PC-3 (cell line): ENCODE data around the gene CHAT. TPM values are rescaled to one million over a fixed set of nuclear protein-coding genes. Genes with fewer than 3 reads are reported as not detected.

ENCODE experiments used
- ATAC-seq: fragments of 200-7000 bp; cut with Tn5 transposase; 2 replicates; pipeline ENCODE4 v1.9.1; 2020; ENCODE audit warnings: mild to moderate bottlenecking, moderate library complexity
- BruUV-seq: library from RNA; stranded (reverse); fragments of 400-500 nt; replicated peaks from 2 replicates; lab custom pipeline; 2021; lab: Mats Ljungman, UMichigan
- CTCF ChIA-PET: fragments of 300-600 bp; sonication (Branson Sonifier 250); formaldehyde crosslinking; loops from one replicate; lab custom pipeline; 2022; ENCODE audit warnings: antibody characterized with exemption; lab: Charles Lee
- POLR2A ChIA-PET: fragments of 300-600 bp; sonication (Branson Sonifier 250); formaldehyde crosslinking; loops from one replicate; lab custom pipeline; 2022; ENCODE audit warnings: antibody characterized with exemption; ENCODE audit not compliant: unreplicated experiment; lab: Charles Lee
- DNase-seq: peaks from one replicate; pipeline ENCODE4 v3.0.0-alpha.2; 2015
- H2AFZ ChIP-seq: fragments of 300-600 bp; sonication (generic); 2 replicates; pipeline ENCODE4 v1.6.0; 2016; ENCODE audit warnings: antibody characterized with exemption, low read length
- H3F3A ChIP-seq: fragments of 300-600 bp; sonication (generic); one replicate; pipeline ENCODE4 v1.6.0; 2017; ENCODE audit warnings: antibody characterized with exemption, low read length, control low read depth, mild to moderate bottlenecking; ENCODE audit not compliant: unreplicated experiment
- H3K27ac ChIP-seq: fragments of 300-600 bp; sonication (generic); 2 replicates; pipeline ENCODE4 v1.5.1; 2016; ENCODE audit warnings: mild to moderate bottlenecking, low read length
- H3K27me3 ChIP-seq: fragments of 300-600 bp; sonication (generic); 2 replicates; pipeline ENCODE4 v1.6.1; 2016; ENCODE audit warnings: low read length, mixed read lengths
- H3K36me3 ChIP-seq: fragments of 300-600 bp; sonication (generic); 2 replicates; pipeline ENCODE4 v1.6.1; 2016; ENCODE audit warnings: low read depth, mixed run types, low read length, mixed read lengths
- H3K4me1 ChIP-seq: fragments of 300-600 bp; sonication (generic); 2 replicates; pipeline ENCODE4 v1.5.1; 2016; ENCODE audit warnings: low read length; ENCODE audit not compliant: insufficient read depth
- H3K4me2 ChIP-seq: fragments of 300-600 bp; sonication (generic); 2 replicates; pipeline ENCODE4 v1.6.0; 2016; ENCODE audit warnings: low read length
- H3K4me3 ChIP-seq: fragments of 300-600 bp; sonication (generic); 2 replicates; pipeline ENCODE4 v1.5.1; 2016; ENCODE audit warnings: mild to moderate bottlenecking, low read length, mixed read lengths
- H3K79me2 ChIP-seq: fragments of 300-600 bp; sonication (generic); 2 replicates; pipeline ENCODE4 v1.6.1; 2017; ENCODE audit warnings: low read length, mixed read lengths
- H3K9ac ChIP-seq: fragments of 300-600 bp; sonication (generic); 2 replicates; pipeline ENCODE4 v1.6.0; 2016; ENCODE audit warnings: mild to moderate bottlenecking, low read length
- H3K9me2 ChIP-seq: fragments of 300-600 bp; sonication (generic); replicated peaks from 2 replicates; pipeline ENCODE4 v1.6.1; 2016; ENCODE audit warnings: mixed run types, low read length, mixed read lengths
- H3K9me3 ChIP-seq: fragments of 300-600 bp; sonication (generic); 2 replicates; pipeline ENCODE4 v1.6.1; 2016; ENCODE audit warnings: low read length, mixed read lengths
- H4K20me1 ChIP-seq: fragments of 300-600 bp; sonication (generic); 2 replicates; pipeline ENCODE4 v1.6.1; 2016; ENCODE audit warnings: low read length, mixed read lengths
- EZH2 ChIP-seq: fragments of 300-600 bp; sonication (generic); IDR thresholded peaks from one replicate; pipeline ENCODE4 v1.6.1; 2017; ENCODE audit warnings: antibody characterized with exemption, mild to moderate bottlenecking, low read length; ENCODE audit not compliant: unreplicated experiment
- EZH2phosphoT487 ChIP-seq: fragments of 300-600 bp; sonication (generic); IDR thresholded peaks from 2 replicates; pipeline ENCODE4 v1.6.1; 2018; ENCODE audit warnings: mild to moderate bottlenecking, antibody characterized with exemption, low read length, borderline replicate concordance
- intact Hi-C: fragments of 100-400 bp; cut with micrococcal nuclease; formaldehyde crosslinking; loops from 2 replicates; pipeline ENCODE4 v1.9.0; 2023
- total RNA-seq: library from RNA; depleted of rRNA; stranded (reverse); fragments of >200 nt; gene quantifications from 2 replicates; pipeline ENCODE4 v1.2.3, GENCODE V29; 2014
- TF ChIP-seq, protein P1 (sequence below): fragments of 300-600 bp; sonication (generic); conservative IDR thresholded peaks from 2 replicates; pipeline ENCODE4 v1.5.1; 2017; ENCODE audit warnings: antibody characterized with exemption, low read depth, mild to moderate bottlenecking, low read length

Gene CHAT
- total RNA-seq, 1 experiment from 2014 or later, result not detected

DNA sequence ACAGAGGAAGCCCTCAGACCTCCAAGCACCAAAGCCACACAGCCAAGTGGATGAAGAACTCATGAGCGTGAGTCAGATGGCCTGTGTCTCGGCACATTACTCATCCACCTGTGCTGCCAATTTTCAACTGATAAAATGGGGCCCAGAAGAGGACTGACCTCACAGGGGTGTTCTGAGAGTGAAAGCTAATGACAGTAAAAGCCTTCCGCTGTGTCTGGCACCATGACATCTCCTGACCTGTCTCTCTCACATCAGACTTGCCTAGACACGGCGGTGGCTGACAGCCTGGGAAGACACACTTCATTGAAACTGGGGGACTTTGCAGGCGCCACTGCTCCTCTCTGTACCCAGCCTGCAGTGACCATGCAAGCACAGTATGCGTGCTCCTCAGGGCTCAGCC is 12.0 kb upstream of the CHAT start:
- ChIA-PET POLR2A (no interaction called here), CTCF (no interaction called here)
- Histone ChIP-seq H3K9ac (no peak overlapping the region), H3K36me3 (no peaks in the 10 kb centered on the region), H3K4me1 (peaks cover 4% of the 10 kb centered on the region; the same call in 1 of the 2 replicates), H3K27me3 (peaks cover 12% of the 10 kb centered on the region; the same call in 1 of the 2 replicates), H2AFZ (no peak overlapping the region), H3K4me2 (no peak overlapping the region), H3K27ac (no peak overlapping the region), H3K79me2 (no peaks in the 10 kb centered on the region), H3K9me2 (no peaks in the 10 kb centered on the region), H3K9me3 (no peaks in the 10 kb centered on the region), H4K20me1 (no peaks in the 10 kb centered on the region), H3F3A (no peaks in the 10 kb centered on the region), H3K4me3 (no peak overlapping the region)
- BruUV-seq, result no TSS peak
- intact Hi-C loops, result no loop called here
- ATAC-seq (peak; percentile 79), DNase-seq (peak; percentile 87)
- TF ChIP-seq EZH2, result no peak
- TF ChIP-seq EZH2phosphoT487, result no peak
- TF ChIP-seq, protein P1, sequence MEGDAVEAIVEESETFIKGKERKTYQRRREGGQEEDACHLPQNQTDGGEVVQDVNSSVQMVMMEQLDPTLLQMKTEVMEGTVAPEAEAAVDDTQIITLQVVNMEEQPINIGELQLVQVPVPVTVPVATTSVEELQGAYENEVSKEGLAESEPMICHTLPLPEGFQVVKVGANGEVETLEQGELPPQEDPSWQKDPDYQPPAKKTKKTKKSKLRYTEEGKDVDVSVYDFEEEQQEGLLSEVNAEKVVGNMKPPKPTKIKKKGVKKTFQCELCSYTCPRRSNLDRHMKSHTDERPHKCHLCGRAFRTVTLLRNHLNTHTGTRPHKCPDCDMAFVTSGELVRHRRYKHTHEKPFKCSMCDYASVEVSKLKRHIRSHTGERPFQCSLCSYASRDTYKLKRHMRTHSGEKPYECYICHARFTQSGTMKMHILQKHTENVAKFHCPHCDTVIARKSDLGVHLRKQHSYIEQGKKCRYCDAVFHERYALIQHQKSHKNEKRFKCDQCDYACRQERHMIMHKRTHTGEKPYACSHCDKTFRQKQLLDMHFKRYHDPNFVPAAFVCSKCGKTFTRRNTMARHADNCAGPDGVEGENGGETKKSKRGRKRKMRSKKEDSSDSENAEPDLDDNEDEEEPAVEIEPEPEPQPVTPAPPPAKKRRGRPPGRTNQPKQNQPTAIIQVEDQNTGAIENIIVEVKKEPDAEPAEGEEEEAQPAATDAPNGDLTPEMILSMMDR, result no peak

DNA sequence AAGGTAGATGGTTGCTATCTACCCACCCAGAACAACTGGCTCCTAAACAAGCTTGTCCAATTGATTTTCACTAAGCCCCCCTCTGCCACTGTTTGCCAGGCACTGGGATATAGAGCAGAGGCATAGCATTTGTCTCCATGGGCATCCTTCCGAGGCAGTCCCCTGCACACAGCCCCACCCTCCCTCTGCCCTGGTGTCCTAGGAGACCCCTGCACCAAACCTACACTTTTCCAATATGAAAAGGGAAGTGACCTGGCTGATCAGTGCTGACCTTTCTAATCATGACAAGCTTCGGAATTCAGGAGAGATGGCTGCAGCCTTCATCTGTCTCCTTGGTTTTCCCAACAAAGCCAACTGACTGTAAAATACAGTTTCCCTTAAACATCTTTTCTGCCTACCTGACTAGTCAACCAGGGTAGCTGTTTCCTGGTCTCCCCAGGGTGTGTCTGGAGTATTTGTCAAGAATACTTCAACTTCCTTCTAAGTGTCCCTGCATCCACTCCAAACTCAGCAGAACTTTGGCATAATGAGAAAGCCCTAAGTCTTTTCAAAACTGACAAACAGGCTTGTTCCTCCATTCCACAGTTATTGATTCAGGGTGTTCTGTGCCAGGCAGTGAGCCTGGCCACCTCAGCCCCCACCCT is 11.3 kb upstream of the CHAT start:
- 0 out of 2 replicates have a peak, but pooled peaks cover 4% of the 10 kb centered on the region for H4K20me1 ChIP-seq
- intact Hi-C loops, result no loop called here
- ATAC-seq, result no peak
- no peak overlapping the region for H3K4me3 ChIP-seq
- ChIA-PET POLR2A (no interaction called here), CTCF (no interaction called here)
- no peaks in the 10 kb centered on the region for H3K9me3 ChIP-seq
- no peak overlapping the region for H2AFZ ChIP-seq
- H3K9ac ChIP-seq, result no peak overlapping the region
- H3F3A ChIP-seq, result no peaks in the 10 kb centered on the region
- no peaks in the 10 kb centered on the region for H3K79me2 ChIP-seq
- no peak overlapping the region for H3K27ac ChIP-seq
- TF ChIP-seq, protein P1, result no peak
- TF ChIP-seq EZH2 (no peak), EZH2phosphoT487 (no peak)
- H3K4me2 ChIP-seq, result no peak overlapping the region
- H3K36me3 ChIP-seq, result no peaks in the 10 kb centered on the region
- peaks cover 16% of the 10 kb centered on the region; the same call in 1 of the 2 replicates for H3K27me3 ChIP-seq
- no peak for DNase-seq
- H3K9me2 ChIP-seq, result no peaks in the 10 kb centered on the region
- peaks cover 4% of the 10 kb centered on the region; the same call in 1 of the 2 replicates for H3K4me1 ChIP-seq
- no TSS peak for BruUV-seq
